ENCODE results near the gene PGAM5. TPM values are rescaled to one million over a fixed set of nuclear protein-coding genes. Genes with fewer than 3 reads are reported as not detected.

The PGAM5 gene
- total and polyA plus RNA-seq, 2 of the 4 experiments (the other 2 are of a cell fraction) = 25.2 to 37.8 TPM

- in situ Hi-C loops (cut with MboI; ENCODE audit: low sequenced_read_pairs) (no loop called here), intact Hi-C loops (cut with micrococcal nuclease) (no loop called here), dilution Hi-C loops (cut with HindIII; ENCODE audit: low sequenced_read_pairs, unreplicated experiment) (no loop called here)
- no peaks in the 10 kb centered on the region for H3K27me3 ChIP-seq (ENCODE audit: control insufficient read depth, insufficient read depth, low read length)
- no peaks in the 10 kb centered on the region for H3K9me1 ChIP-seq (ENCODE audit: insufficient read depth, low read length)
- no TSS peak for BruUV-seq (replicated peaks)
- TF ChIP-seq RCOR1 (IDR thresholded peaks at IDR 0.05; ENCODE audit: insufficient replicate concordance, low read length) (no peak), RAD21 (IDR thresholded peaks at IDR 0.05; ENCODE audit: low read length) (no peak), POLR2A (IDR thresholded peaks at IDR 0.05; ENCODE audit: low read depth, low read length) (no peak), SMC3 (IDR thresholded peaks at IDR 0.05; ENCODE audit: low read depth, low read length) (no peak), MXI1 (IDR thresholded peaks at IDR 0.05; ENCODE audit: borderline replicate concordance, low read depth, low read length) (no peak)
- H4K91ac ChIP-seq (ENCODE audit: insufficient read depth, low read depth, low read length) = no peak overlapping the region
- peaks cover 21 to 40% of the 10 kb centered on the region in 2 experiments for H3K79me1 ChIP-seq (ENCODE audit: low read depth in 1 of 2, low read length in 2 of 2)
- H4K8ac ChIP-seq (ENCODE audit: low read depth in 2 of 2, low read length in 2 of 2) = no peak overlapping the region
- H3K23ac ChIP-seq (ENCODE audit: low read depth, low read length) = no peak overlapping the region
- H2AFZ ChIP-seq (replicated peaks; ENCODE audit: low read length, poor library complexity) = no peak overlapping the region
- H3K9me3 ChIP-seq (ENCODE audit: control insufficient read depth, insufficient read depth, low read length) = no peaks in the 10 kb centered on the region
- no peaks in the 10 kb centered on the region for H3K4me1 ChIP-seq (ENCODE audit: control insufficient read depth, insufficient read depth, low read length)
- no peak overlapping the region for H2BK120ac ChIP-seq (ENCODE audit: low read depth, low read length)
- POLR2A ChIA-PET (ENCODE audit: unreplicated experiment) = no interaction called here
- CTCF ChIA-PET = no interaction called here
- no peak overlapping the region for H2AK9ac ChIP-seq (replicated peaks; ENCODE audit: low read depth, low read length, poor library complexity)
- no peak overlapping the region for H3K27ac ChIP-seq (ENCODE audit: insufficient read depth, low read length)
- no peak overlapping the region for H3K56ac ChIP-seq (ENCODE audit: extremely low read depth, insufficient read depth, low read length)
- peaks cover 21% of the 10 kb centered on the region for H4K20me1 ChIP-seq (ENCODE audit: insufficient read depth, low read length)
- H3K14ac ChIP-seq (replicated peaks; ENCODE audit: low read depth, low read length) = no peak overlapping the region
- 92% methylated on average over 22 of the region's 31 CpGs; no CpG with 5 or more reads in 1 of the 2 experiments for WGBS, 2 experiments (ENCODE audit: extremely low coverage in 2 of 2, insufficient read length in 1 of 2)
- no peak overlapping the region for H3K9ac ChIP-seq (ENCODE audit: low read depth, low read length)
- no peak overlapping the region for H2BK5ac ChIP-seq (ENCODE audit: low read depth, low read length, poor library complexity, severe bottlenecking)
- DNase-seq = no peak
- H4K5ac ChIP-seq (ENCODE audit: low read depth, low read length) = no peak overlapping the region
- H2AK5ac ChIP-seq (ENCODE audit: low read depth, low read length) = no peak overlapping the region
- peaks cover 58% of the 10 kb centered on the region for H3K36me3 ChIP-seq (ENCODE audit: control insufficient read depth, insufficient read depth, low read length)
- no peak for ATAC-seq (ENCODE audit: low read depth)
- H2BK15ac ChIP-seq (ENCODE audit: low read depth, low read length) = no peak overlapping the region
- H3K4me2 ChIP-seq (ENCODE audit: low read depth, low read length) = no peak overlapping the region
- no peak overlapping the region for H3K18ac ChIP-seq (ENCODE audit: low read depth, low read length)
- no peak overlapping the region for H3K4ac ChIP-seq (ENCODE audit: low read depth, low read length)
- no peak overlapping the region for H3K4me3 ChIP-seq (ENCODE audit: insufficient read depth, low read depth, low read length)
- no peak overlapping the region for H2BK20ac ChIP-seq (ENCODE audit: low read depth, low read length)
Observed at GRCh38 chr12:132719141-132719953, 8.7 kb downstream of the PGAM5 start.
